HL-60 (cell line): ENCODE results near the gene GOLM1.

Source experiments
- POLR2AphosphoS5 ChIP-seq: IDR thresholded peaks from 2 replicates; pipeline ENCODE4 v1.6.1; 2012; ENCODE audit warnings: low read depth
- TF ChIP-seq, protein P1 (sequence below): IDR thresholded peaks from one replicate; pipeline ENCODE4 v1.5.1; 2011; ENCODE audit warnings: low read length, control low read depth, inconsistent platforms; ENCODE audit not compliant: insufficient read depth

DNA sequence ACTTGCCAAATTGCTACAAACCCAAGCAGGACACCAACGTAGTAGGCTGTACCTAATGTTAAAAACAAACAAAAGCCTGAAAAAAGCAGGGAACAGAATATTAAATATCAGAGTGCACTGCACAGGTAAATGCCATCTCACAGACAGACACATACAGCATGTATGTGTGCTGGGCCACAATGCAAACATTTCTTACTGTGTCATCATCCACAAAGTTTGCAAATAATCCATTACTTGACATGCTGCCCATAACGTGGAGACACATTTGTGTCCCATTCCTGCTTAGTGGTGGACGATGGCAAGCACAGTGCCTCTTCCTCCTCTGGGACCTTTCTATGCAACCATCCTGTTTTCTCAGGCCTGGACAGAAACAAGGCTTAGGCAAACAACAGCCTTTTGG is 44.7 kb downstream of the GOLM1 start:
- TF ChIP-seq POLR2AphosphoS5 = no peak
- TF ChIP-seq, protein P1, sequence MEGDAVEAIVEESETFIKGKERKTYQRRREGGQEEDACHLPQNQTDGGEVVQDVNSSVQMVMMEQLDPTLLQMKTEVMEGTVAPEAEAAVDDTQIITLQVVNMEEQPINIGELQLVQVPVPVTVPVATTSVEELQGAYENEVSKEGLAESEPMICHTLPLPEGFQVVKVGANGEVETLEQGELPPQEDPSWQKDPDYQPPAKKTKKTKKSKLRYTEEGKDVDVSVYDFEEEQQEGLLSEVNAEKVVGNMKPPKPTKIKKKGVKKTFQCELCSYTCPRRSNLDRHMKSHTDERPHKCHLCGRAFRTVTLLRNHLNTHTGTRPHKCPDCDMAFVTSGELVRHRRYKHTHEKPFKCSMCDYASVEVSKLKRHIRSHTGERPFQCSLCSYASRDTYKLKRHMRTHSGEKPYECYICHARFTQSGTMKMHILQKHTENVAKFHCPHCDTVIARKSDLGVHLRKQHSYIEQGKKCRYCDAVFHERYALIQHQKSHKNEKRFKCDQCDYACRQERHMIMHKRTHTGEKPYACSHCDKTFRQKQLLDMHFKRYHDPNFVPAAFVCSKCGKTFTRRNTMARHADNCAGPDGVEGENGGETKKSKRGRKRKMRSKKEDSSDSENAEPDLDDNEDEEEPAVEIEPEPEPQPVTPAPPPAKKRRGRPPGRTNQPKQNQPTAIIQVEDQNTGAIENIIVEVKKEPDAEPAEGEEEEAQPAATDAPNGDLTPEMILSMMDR = no peak
